Measurements from ENCODE around the gene RNF207. TPM values are rescaled to one million over a fixed set of nuclear protein-coding genes. Genes with fewer than 3 reads are reported as not detected.

Gene RNF207
- total RNA-seq, 1 experiment from 2014 or later = 4.9 TPM

GRCh38 chr1:6253380-6253779 lies 47.5 kb downstream of the RNF207 start:
- no peak overlapping the region for H3K14ac ChIP-seq (ENCODE audit: insufficient read depth, low read length)

More at GRCh38 chr1:6253380-6253779, 47.5 kb downstream of the RNF207 start:
- Histone ChIP-seq H3K27me3 (ENCODE audit: insufficient read depth, low read length) (peaks cover 18% of the 10 kb centered on the region; the same call in 1 of the 2 replicates), H3K79me2 (ENCODE audit: insufficient read depth, low read length) (no peaks in the 10 kb centered on the region), H3K23me2 (ENCODE audit: insufficient read length, low read depth, low read length, poor library complexity, severe bottlenecking) (peaks cover 3% of the 10 kb centered on the region), H3K4me2 (ENCODE audit: insufficient read depth, insufficient read length, low read length) (no peak overlapping the region), H3K79me1 (ENCODE audit: insufficient read depth, low read depth, low read length, poor library complexity, severe bottlenecking) (no peaks in the 10 kb centered on the region), H3K56ac (ENCODE audit: insufficient read length, low read depth, low read length) (no peak overlapping the region), H3K4me1 (ENCODE audit: insufficient read depth, low read length) (no peaks in the 10 kb centered on the region), H2BK15ac (ENCODE audit: low read depth, low read length) (no peak overlapping the region), H4K91ac (ENCODE audit: insufficient read length, low read depth, low read length) (no peak overlapping the region), H2BK5ac (ENCODE audit: insufficient read length, low read length) (no peak overlapping the region), H4K5ac (ENCODE audit: insufficient read length, low read depth, low read length) (no peak overlapping the region), H3K9ac (ENCODE audit: extremely low read depth, insufficient read length, low read length) (no peak overlapping the region), H4K20me1 (ENCODE audit: control insufficient read depth, insufficient read depth, insufficient read length) (no peaks in the 10 kb centered on the region), H2AFZ (ENCODE audit: low read length) (no peak overlapping the region), H3T11ph (ENCODE audit: low read length) (no peak overlapping the region), H3K9me3 (ENCODE audit: control insufficient read depth, low read depth, low read length) (no peaks in the 10 kb centered on the region), H2BK20ac (ENCODE audit: low read depth, low read length, poor library complexity, severe bottlenecking) (no peak overlapping the region), H3K27ac (ENCODE audit: insufficient read length, low read depth, low read length) (no peak overlapping the region), H2BK120ac (ENCODE audit: low read depth, low read length, poor library complexity, severe bottlenecking) (no peak overlapping the region), H3K23ac (ENCODE audit: insufficient read length, low read depth, low read length) (no peak overlapping the region), H2BK12ac (ENCODE audit: insufficient read length, low read depth, low read length) (no peak overlapping the region), H3K18ac (ENCODE audit: insufficient read length, low read depth, low read length) (no peak overlapping the region), H4K8ac (replicated peaks; ENCODE audit: insufficient read length, low read depth, low read length) (no peak overlapping the region), H3K4ac (ENCODE audit: low read depth, low read length) (no peak overlapping the region), H2AK5ac (ENCODE audit: insufficient read length, low read length) (no peak overlapping the region)
- peaks cover 4 to 5% of the 10 kb centered on the region in 2 experiments for H3K4me1 Mint-ChIP-seq
- no peak for TF ChIP-seq CTCF (conservative IDR thresholded peaks at IDR 0.05)
- H3K4me3 Mint-ChIP-seq = no peak overlapping the region
- H3K27ac Mint-ChIP-seq = no peak overlapping the region
- no CpG with 5 or more reads among the region's 9 CpGs for WGBS (ENCODE audit: extremely low coverage, insufficient read length, low lambda C conversion rate)
- no peak for DNase-seq
- peaks cover 0 to 3% (median 2%) of the 10 kb centered on the region in 3 experiments; a peak in 4 of 7 replicates for H3K36me3 Mint-ChIP-seq (ENCODE audit: insufficient read depth in 1 of 3, low read depth in 3 of 3)
- H3K9me3 Mint-ChIP-seq = no peaks in the 10 kb centered on the region
- H3K27me3 Mint-ChIP-seq (ENCODE audit: low read depth) = peaks cover 54% of the 10 kb centered on the region
